Measurements from ENCODE around the gene OPCML. TPM values are rescaled to one million over a fixed set of nuclear protein-coding genes. Genes with fewer than 3 reads are reported as not detected.

OPCML gene
- total RNA-seq, 1 experiment from 2014 or later: 0.13 TPM

DNA sequence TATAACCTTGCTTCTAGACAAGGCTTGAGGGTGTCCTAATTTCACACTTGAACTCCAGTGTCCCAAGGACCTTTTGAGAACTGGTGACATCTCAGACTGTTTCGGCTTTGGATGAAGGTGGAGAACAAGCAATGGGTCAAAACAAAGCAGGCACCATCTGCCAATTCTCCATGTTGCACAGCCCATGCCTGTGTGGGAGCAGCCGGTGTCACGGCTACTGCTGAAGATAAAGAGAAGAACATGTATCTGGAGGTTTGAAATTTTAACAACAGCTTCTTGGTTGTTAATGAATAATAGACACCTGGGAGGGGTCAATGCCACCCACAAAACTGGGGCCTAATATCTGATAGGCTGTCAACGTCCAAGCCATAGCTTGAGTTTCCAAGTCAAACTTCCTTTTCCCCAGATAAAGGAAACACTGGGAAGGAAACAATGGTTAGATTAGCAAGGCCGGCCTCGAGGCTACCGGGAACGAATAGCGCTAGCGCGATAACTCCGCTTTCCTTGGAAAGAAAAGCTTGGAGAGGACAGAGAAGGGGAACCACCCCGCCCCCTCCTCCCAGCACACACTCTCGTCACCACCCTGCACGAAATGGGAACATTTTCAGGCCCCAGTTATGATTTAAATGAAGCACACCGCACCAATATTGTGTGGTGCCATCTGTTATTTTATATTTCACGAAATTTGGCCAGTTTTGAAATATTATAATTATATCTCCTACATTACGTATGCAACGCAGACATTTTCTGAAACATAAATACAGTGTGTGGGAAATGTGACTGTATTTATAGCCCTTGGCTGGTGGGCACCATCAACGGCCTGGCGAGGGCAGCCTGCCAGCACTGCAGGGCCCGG, 21.8 kb upstream of the OPCML start:
- ChIA-PET POLR2A (ENCODE audit: low non-redundant PET) (no interaction called here), CTCF (no interaction called here)
- Histone ChIP-seq H3K4me1 (ENCODE audit: insufficient read depth, low read length, poor library complexity, severe bottlenecking) (no peaks in the 10 kb centered on the region), H3K27ac (ENCODE audit: low read depth, low read length, poor library complexity, severe bottlenecking) (no peak overlapping the region), H3K9me3 (ENCODE audit: low read depth, low read length, poor library complexity, severe bottlenecking) (peaks cover 35% of the 10 kb centered on the region), H3K4me3 (ENCODE audit: low read depth, low read length, poor library complexity, severe bottlenecking) (no peak overlapping the region), H3K36me3 (ENCODE audit: insufficient read depth, low read length, poor library complexity, severe bottlenecking) (no peaks in the 10 kb centered on the region), H3K27me3 (replicated peaks; ENCODE audit: insufficient read depth, low read depth, low read length, poor library complexity) (no peaks in the 10 kb centered on the region)
- BruUV-seq (replicated peaks): no TSS peak
- no peak for DNase-seq (ENCODE audit: low spot score)
- intact Hi-C loops (cut with micrococcal nuclease; ENCODE audit: unreplicated experiment): no loop called here
- TF ChIP-seq, protein P1, sequence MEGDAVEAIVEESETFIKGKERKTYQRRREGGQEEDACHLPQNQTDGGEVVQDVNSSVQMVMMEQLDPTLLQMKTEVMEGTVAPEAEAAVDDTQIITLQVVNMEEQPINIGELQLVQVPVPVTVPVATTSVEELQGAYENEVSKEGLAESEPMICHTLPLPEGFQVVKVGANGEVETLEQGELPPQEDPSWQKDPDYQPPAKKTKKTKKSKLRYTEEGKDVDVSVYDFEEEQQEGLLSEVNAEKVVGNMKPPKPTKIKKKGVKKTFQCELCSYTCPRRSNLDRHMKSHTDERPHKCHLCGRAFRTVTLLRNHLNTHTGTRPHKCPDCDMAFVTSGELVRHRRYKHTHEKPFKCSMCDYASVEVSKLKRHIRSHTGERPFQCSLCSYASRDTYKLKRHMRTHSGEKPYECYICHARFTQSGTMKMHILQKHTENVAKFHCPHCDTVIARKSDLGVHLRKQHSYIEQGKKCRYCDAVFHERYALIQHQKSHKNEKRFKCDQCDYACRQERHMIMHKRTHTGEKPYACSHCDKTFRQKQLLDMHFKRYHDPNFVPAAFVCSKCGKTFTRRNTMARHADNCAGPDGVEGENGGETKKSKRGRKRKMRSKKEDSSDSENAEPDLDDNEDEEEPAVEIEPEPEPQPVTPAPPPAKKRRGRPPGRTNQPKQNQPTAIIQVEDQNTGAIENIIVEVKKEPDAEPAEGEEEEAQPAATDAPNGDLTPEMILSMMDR (conservative IDR thresholded peaks at IDR 0.05; ENCODE audit: low read depth, low read length): no peak
- TF ChIP-seq EZH2 (IDR thresholded peaks at IDR 0.05; ENCODE audit: borderline replicate concordance, low read depth, low read length, poor library complexity, severe bottlenecking): no peak

DNA sequence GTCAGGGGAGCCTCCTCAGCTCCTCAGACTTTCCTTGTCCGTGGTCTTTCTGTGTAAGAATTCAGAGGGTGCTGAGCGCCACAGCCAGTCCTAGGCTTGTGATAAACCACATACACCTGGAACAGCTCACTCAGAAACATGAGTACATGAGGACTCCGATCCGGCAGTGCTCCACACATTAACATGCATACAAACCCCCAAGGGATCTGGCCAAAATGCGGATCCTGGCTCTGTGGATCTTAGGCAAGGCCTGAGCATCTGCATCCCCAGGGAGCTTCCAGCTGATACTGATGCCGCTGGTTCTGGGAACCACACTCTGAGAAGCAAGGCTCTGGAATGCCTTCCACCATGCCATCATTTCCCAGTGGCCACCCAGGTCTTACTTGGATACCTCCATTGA, 20.6 kb upstream of the OPCML start:
- no peaks in the 10 kb centered on the region for H3K27me3 ChIP-seq (replicated peaks; ENCODE audit: insufficient read depth, low read depth, low read length, poor library complexity)
- no peak for DNase-seq (ENCODE audit: low spot score)
- peaks cover 45% of the 10 kb centered on the region for H3K9me3 ChIP-seq (ENCODE audit: low read depth, low read length, poor library complexity, severe bottlenecking)
- H3K4me3 ChIP-seq (ENCODE audit: low read depth, low read length, poor library complexity, severe bottlenecking): no peak overlapping the region
- ChIA-PET CTCF (no interaction called here), POLR2A (ENCODE audit: low non-redundant PET) (no interaction called here)
- no peaks in the 10 kb centered on the region for H3K4me1 ChIP-seq (ENCODE audit: insufficient read depth, low read length, poor library complexity, severe bottlenecking)
- TF ChIP-seq, protein P1 (conservative IDR thresholded peaks at IDR 0.05; ENCODE audit: low read depth, low read length): no peak
- TF ChIP-seq EZH2 (IDR thresholded peaks at IDR 0.05; ENCODE audit: borderline replicate concordance, low read depth, low read length, poor library complexity, severe bottlenecking): no peak
- intact Hi-C loops (cut with micrococcal nuclease; ENCODE audit: unreplicated experiment): no loop called here
- no peaks in the 10 kb centered on the region for H3K36me3 ChIP-seq (ENCODE audit: insufficient read depth, low read length, poor library complexity, severe bottlenecking)
- no peak overlapping the region for H3K27ac ChIP-seq (ENCODE audit: low read depth, low read length, poor library complexity, severe bottlenecking)
- no TSS peak for BruUV-seq (replicated peaks)

DNA sequence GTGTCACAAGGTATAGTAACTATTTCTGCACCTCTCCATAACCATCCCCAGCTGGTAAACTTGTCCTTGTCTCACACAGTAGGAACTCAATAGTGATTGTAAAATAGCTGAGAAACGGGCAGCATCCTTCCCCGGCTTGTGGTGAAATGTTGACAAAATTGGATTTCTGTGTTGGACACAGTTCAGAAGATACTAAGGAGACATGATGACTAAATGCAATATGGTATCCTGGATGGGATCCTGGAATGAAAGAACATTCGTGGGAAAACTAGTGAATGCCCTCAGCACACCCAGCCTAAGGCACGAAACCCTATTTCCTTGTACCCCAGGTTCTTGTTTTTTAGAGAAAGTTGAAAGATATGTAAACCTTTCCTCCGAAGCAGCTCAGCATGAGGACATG, 18.8 kb upstream of the OPCML start:
- TF ChIP-seq, protein P1 (conservative IDR thresholded peaks at IDR 0.05; ENCODE audit: low read depth, low read length): no peak
- no peak for TF ChIP-seq EZH2 (IDR thresholded peaks at IDR 0.05; ENCODE audit: borderline replicate concordance, low read depth, low read length, poor library complexity, severe bottlenecking)
- ChIA-PET POLR2A (ENCODE audit: low non-redundant PET) (no interaction called here), CTCF (no interaction called here)
- no peaks in the 10 kb centered on the region for H3K36me3 ChIP-seq (ENCODE audit: insufficient read depth, low read length, poor library complexity, severe bottlenecking)
- no peak overlapping the region for H3K4me3 ChIP-seq (ENCODE audit: low read depth, low read length, poor library complexity, severe bottlenecking)
- intact Hi-C loops (cut with micrococcal nuclease; ENCODE audit: unreplicated experiment): no loop called here
- no peaks in the 10 kb centered on the region for H3K27me3 ChIP-seq (replicated peaks; ENCODE audit: insufficient read depth, low read depth, low read length, poor library complexity)
- H3K9me3 ChIP-seq (ENCODE audit: low read depth, low read length, poor library complexity, severe bottlenecking): peaks cover 47% of the 10 kb centered on the region
- H3K27ac ChIP-seq (ENCODE audit: low read depth, low read length, poor library complexity, severe bottlenecking): no peak overlapping the region
- DNase-seq (ENCODE audit: low spot score): no peak
- no TSS peak for BruUV-seq (replicated peaks)
- H3K4me1 ChIP-seq (ENCODE audit: insufficient read depth, low read length, poor library complexity, severe bottlenecking): no peaks in the 10 kb centered on the region

Data from A673 (cell line).